Mammary epithelial cell (primary cell): ENCODE data around the gene B4GALT6.

Source experiments
- CTCF ChIP-seq, 2 donors: IDR thresholded peaks in 1 of 2; conservative IDR thresholded peaks in 1 of 2; 2 replicates each; pipeline ENCODE4 v1.5.1; 2011 to 2012; ENCODE audit warnings: inconsistent platforms in 2 of 2, low read length in 2 of 2, mild to moderate bottlenecking in 2 of 2, control low read depth in 1 of 2, low read depth in 1 of 2; ENCODE audit not compliant: insufficient read depth in 1 of 2; ENCODE audit errors: extremely low read depth in 1 of 2
- EZH2 ChIP-seq: IDR thresholded peaks from 2 replicates; pipeline ENCODE4 v1.6.1; 2012; ENCODE audit warnings: low read length, inconsistent platforms, borderline replicate concordance

- TF ChIP-seq CTCF (conservative IDR thresholded peaks at IDR 0.05 in 1 of 2, IDR thresholded peaks at IDR 0.05 in 1 of 2; ENCODE audit: extremely low read depth in 1 of 2, insufficient read depth in 1 of 2, low read depth in 1 of 2, low read length in 2 of 2): no peak
- TF ChIP-seq EZH2: no peak
Measured at GRCh38 chr18:31591113-31591512, 93.3 kb downstream of the B4GALT6 start.
